Tibial nerve (tissue), 4 donors: ENCODE data around the gene RPL5. TPM values are rescaled to one million over a fixed set of nuclear protein-coding genes. Genes with fewer than 3 reads are reported as not detected.
A peak's percentile ranks its signal among the peaks of the same experiment; 100 is the strongest.

Source experiments
- DNase-seq, 2 donors: peaks; one replicate each; pipeline ENCODE4 v3.0.0-alpha.2; 2019; ENCODE audit warnings: low spot score in 2 of 2
- H3K27ac ChIP-seq, 4 donors: fragments of 200-600 bp; sonication (generic) in 3 of 4; one replicate each; pipeline ENCODE4 v1.5.1; 2017 to 2019; ENCODE audit warnings: mild to moderate bottlenecking in 1 of 4
- H3K27me3 ChIP-seq, 2 donors: fragments of 200-600 bp; sonication (generic) in 1 of 2; one replicate each; pipeline versions ENCODE4 v1.5.1 to v1.6.0; 2017 to 2019
- H3K36me3 ChIP-seq, 3 donors: fragments of 200-600 bp; sonication (generic); one replicate each; pipeline ENCODE4 v1.5.1; 2018 to 2019
- H3K4me1 ChIP-seq, 4 donors: fragments of 200-600 bp; sonication (generic) in 3 of 4; one replicate each; pipeline ENCODE4 v1.5.1; 2017 to 2019
- H3K4me3 ChIP-seq, 4 donors: fragments of 200-600 bp; sonication (generic) in 3 of 4; one replicate each; pipeline ENCODE4 v1.5.1; 2017 to 2019; ENCODE audit warnings: mild to moderate bottlenecking in 1 of 4, moderate library complexity in 1 of 4
- H3K9me3 ChIP-seq, 4 donors: fragments of 200-600 bp; sonication (generic) in 3 of 4; one replicate each; pipeline ENCODE4 v1.5.1; 2017 to 2019
- EP300 ChIP-seq, 2 donors: sonication (generic); formaldehyde crosslinking; IDR thresholded peaks; one replicate each; pipeline ENCODE4 v1.6.1; 2017; ENCODE audit warnings: antibody characterized with exemption in 2 of 2, mild to moderate bottlenecking in 1 of 2
- POLR2A ChIP-seq, 2 donors: fragments of 450-650 bp; IDR thresholded peaks; one replicate each; pipeline ENCODE4 v1.6.1; 2017; ENCODE audit warnings: antibody characterized with exemption in 2 of 2, mild to moderate bottlenecking in 2 of 2, moderate library complexity in 2 of 2
- WGBS, 2 donors: methylation state at CpG; one replicate each; pipeline ENCODE4 v1.1.5; 2018; 5-methylcytosine and 5-hydroxymethylcytosine counted together
- total RNA-seq, 4 donors: library from RNA; depleted of rRNA; stranded (reverse); fragments of >200 nt; gene quantifications; one replicate each; pipeline ENCODE4 v1.1.0, GENCODE V29; 2016
- TF ChIP-seq, protein P1 (sequence below), 5 experiments: fragments of 200-600 bp in 3 of 5; fragments of 450-650 bp in 2 of 5; sonication (generic) in 3 of 5; IDR thresholded peaks; one replicate each; pipeline ENCODE4 v1.5.1; 2016 to 2019; ENCODE audit warnings: antibody characterized with exemption in 5 of 5, mild to moderate bottlenecking in 3 of 5, moderate library complexity in 2 of 5

The RPL5 gene
- total RNA-seq, 4 donors from 2014 or later, result 1,387 to 1,574 (median 1,436) TPM

DNA sequence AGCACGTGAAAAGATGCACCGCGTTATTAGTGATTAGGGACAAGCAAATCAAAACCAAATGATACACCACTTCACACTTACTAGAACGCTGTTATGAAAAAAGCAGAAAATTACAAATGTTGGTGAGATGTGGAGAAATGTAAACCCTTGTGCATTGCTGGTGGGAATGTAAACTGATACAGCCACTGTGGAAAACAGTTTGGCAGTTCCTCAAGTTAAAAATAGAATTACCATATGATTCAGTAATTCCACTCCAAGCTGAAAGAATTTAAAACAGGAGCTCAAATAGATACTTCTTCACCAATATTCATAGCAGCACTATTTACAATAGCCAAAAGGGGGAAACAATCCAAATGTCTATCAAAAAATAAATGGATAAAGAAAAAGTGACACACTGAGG lies 36.7 kb upstream of the RPL5 start:
- whole genome bisulfite sequencing, 2 donors, result 78% methylated on average over 4 of the region's 4 CpGs
- Histone ChIP-seq H3K27ac (peak overlapping the region in 1 of 4 donors; percentile 45), H3K4me1 (peaks cover 0 to 3% (median 0%) of the 10 kb centered on the region in 4 donors), H3K9me3 (no peaks in the 10 kb centered on the region), H3K4me3 (no peak overlapping the region), H3K36me3 (no peaks in the 10 kb centered on the region), H3K27me3 (no peaks in the 10 kb centered on the region)
- TF ChIP-seq EP300 (IDR thresholded peaks at IDR 0.05) (no peak), POLR2A (IDR thresholded peaks at IDR 0.05) (no peak)
- TF ChIP-seq, protein P1, sequence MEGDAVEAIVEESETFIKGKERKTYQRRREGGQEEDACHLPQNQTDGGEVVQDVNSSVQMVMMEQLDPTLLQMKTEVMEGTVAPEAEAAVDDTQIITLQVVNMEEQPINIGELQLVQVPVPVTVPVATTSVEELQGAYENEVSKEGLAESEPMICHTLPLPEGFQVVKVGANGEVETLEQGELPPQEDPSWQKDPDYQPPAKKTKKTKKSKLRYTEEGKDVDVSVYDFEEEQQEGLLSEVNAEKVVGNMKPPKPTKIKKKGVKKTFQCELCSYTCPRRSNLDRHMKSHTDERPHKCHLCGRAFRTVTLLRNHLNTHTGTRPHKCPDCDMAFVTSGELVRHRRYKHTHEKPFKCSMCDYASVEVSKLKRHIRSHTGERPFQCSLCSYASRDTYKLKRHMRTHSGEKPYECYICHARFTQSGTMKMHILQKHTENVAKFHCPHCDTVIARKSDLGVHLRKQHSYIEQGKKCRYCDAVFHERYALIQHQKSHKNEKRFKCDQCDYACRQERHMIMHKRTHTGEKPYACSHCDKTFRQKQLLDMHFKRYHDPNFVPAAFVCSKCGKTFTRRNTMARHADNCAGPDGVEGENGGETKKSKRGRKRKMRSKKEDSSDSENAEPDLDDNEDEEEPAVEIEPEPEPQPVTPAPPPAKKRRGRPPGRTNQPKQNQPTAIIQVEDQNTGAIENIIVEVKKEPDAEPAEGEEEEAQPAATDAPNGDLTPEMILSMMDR (IDR thresholded peaks at IDR 0.05), result no peak
- DNase-seq, result no peak

DNA sequence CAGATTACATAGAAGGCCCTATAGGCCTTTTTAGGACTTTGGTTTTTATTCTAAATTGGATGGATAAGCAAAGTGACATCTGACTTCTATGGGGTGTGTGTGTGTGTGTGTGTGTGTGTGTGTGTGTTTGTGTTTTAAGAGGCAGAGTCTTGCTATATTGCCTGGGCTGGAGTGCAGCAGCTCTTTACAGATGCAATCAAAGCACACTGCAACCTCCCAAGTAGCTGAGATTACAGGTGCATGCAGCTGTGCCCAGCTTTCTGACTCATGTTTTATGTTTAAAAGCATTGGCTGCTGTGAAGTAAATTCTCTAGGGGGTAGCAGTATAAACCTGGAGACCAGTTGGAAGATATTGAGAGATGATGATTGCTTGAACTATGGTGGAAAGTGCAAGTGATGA lies 34.5 kb upstream of the RPL5 start:
- no peaks in the 10 kb centered on the region for H3K27me3 ChIP-seq
- no peak overlapping the region for H3K4me3 ChIP-seq
- H3K9me3 ChIP-seq, result no peaks in the 10 kb centered on the region
- H3K4me1 ChIP-seq, result peaks cover 0 to 3% (median 0%) of the 10 kb centered on the region in 4 donors
- no peak for DNase-seq
- no peaks in the 10 kb centered on the region for H3K36me3 ChIP-seq
- TF ChIP-seq POLR2A (IDR thresholded peaks at IDR 0.05) (no peak), EP300 (IDR thresholded peaks at IDR 0.05) (no peak)
- TF ChIP-seq, protein P1 (IDR thresholded peaks at IDR 0.05), result no peak
- peak overlapping the region in 3 of 4 donors; percentile 12 to 79 (median 28) for H3K27ac ChIP-seq

DNA sequence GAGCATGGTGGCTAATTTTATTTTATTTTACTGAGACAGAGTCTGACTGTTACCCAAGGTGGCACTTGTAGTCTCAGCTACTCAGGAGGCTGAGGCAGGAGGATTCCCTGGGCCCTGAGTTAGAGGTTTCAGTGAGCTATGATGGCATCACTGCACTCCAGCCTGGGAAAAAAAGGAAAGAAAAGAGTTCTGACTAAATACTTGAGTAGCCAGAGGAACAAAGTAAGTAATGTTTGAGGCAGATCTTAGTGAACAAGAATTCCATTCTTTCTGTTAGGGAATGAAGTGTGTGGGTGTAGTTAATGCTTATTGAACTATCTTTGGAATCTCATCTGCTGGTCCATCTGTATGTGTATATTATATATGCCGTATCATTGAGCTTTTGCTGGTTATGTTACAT lies 33.9 kb upstream of the RPL5 start:
- Histone ChIP-seq H3K9me3 (no peaks in the 10 kb centered on the region), H3K27ac (peak overlapping the region in 2 of 4 donors; percentile 28 to 79), H3K36me3 (no peaks in the 10 kb centered on the region), H3K4me1 (peaks cover 0 to 7% (median 0%) of the 10 kb centered on the region in 4 donors), H3K4me3 (no peak overlapping the region), H3K27me3 (no peaks in the 10 kb centered on the region)
- TF ChIP-seq POLR2A (IDR thresholded peaks at IDR 0.05), result no peak
- no peak for TF ChIP-seq EP300 (IDR thresholded peaks at IDR 0.05)
- TF ChIP-seq, protein P1 (IDR thresholded peaks at IDR 0.05), result no peak
- no peak for DNase-seq
- WGBS, 2 donors, result 21 to 37% methylated on average over 1 of the region's 1 CpG

DNA sequence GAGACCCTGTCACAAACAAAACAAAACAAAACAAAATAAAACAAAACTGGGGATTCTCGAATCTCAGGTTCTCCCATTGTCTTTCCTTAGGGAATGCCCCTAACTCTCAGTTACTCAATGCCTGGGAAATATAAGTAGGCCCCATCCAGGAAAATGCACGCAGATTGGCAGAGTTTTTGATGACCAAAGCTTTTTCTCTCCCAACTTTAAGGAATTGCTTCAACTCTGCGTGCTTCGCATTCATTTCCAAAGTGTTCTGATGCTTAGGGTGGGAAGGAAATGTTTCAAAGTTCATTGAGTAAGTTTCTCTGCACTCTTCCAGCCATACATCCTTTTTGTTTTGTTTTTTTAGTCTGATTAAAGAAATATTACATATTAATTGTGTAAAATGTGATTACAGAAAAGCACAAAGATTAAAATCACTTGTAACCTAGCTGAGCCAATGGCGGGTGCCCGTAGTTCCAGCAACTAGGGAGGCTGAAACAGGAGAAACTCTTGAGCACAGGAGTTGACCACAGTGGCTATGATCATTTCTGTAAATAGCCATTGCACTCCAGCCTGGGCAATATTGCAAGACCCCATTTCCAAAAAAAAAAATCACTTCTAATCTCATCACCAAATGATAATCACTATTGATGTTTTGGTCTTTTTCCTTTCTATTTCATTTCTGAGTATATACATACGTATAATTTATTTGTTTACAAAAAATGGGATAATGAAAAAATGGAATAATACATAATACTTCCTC lies 28.5 kb upstream of the RPL5 start:
- H3K4me1 ChIP-seq, result peaks cover 0 to 23% (median 2%) of the 10 kb centered on the region in 4 donors
- no peak for DNase-seq
- H3K27me3 ChIP-seq, result no peaks in the 10 kb centered on the region
- no peak overlapping the region for H3K4me3 ChIP-seq
- TF ChIP-seq POLR2A (IDR thresholded peaks at IDR 0.05), result no peak
- TF ChIP-seq EP300 (IDR thresholded peaks at IDR 0.05), result no peak
- TF ChIP-seq, protein P1 (IDR thresholded peaks at IDR 0.05), result no peak
- peak overlapping the region in 2 of 4 donors; percentile 47 to 56 for H3K27ac ChIP-seq
- H3K9me3 ChIP-seq, result no peaks in the 10 kb centered on the region
- 67 to 69% methylated on average over 7 of the region's 7 CpGs for WGBS, 2 donors
- H3K36me3 ChIP-seq, result no peaks in the 10 kb centered on the region

DNA sequence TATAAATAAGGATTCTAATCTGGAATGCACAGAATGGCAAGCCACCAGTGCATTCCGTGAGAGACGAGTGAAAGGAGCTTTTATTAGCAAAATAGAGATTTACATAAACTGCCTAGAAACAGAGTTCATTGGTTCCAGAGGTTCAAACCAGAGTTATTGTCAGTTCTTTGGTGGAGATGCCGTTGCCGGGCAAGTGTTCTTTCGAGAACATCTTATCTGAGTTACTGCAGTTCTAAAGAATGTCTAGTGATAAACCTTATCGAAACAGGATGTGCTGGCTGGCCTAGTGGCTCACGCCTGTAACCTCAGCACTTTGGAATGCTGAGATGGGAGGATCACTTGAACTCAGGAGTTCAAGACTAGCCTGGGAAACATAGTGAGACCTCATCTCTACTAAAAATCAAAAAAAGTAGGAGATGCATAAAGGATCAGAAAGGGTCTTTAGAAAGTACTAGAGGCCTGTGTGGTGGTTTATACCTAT lies 27.1 kb upstream of the RPL5 start:
- 2 to 5% methylated on average over 7 of the region's 7 CpGs for WGBS, 2 donors
- Histone ChIP-seq H3K4me1 (peaks cover 0 to 23% (median 2%) of the 10 kb centered on the region in 4 donors), H3K9me3 (no peaks in the 10 kb centered on the region), H3K36me3 (no peaks in the 10 kb centered on the region), H3K27ac (peak overlapping the region; percentile 10 to 67 (median 43)), H3K27me3 (no peaks in the 10 kb centered on the region), H3K4me3 (no peak overlapping the region)
- TF ChIP-seq EP300 (IDR thresholded peaks at IDR 0.05) (no peak), POLR2A (IDR thresholded peaks at IDR 0.05) (no peak)
- TF ChIP-seq, protein P1 (IDR thresholded peaks at IDR 0.05), result no peak
- peak in 1 of 2 donors; percentile 33 for DNase-seq
